Measurements from ENCODE around the gene RAMP3. TPM values are rescaled to one million over a fixed set of nuclear protein-coding genes. Genes with fewer than 3 reads are reported as not detected.

RAMP3 gene
- total and polyA plus RNA-seq, 9 of the 15 experiments (the other 6 are each of a cell fraction or from before 2014, with no cell fraction given), result not detected

DNA sequence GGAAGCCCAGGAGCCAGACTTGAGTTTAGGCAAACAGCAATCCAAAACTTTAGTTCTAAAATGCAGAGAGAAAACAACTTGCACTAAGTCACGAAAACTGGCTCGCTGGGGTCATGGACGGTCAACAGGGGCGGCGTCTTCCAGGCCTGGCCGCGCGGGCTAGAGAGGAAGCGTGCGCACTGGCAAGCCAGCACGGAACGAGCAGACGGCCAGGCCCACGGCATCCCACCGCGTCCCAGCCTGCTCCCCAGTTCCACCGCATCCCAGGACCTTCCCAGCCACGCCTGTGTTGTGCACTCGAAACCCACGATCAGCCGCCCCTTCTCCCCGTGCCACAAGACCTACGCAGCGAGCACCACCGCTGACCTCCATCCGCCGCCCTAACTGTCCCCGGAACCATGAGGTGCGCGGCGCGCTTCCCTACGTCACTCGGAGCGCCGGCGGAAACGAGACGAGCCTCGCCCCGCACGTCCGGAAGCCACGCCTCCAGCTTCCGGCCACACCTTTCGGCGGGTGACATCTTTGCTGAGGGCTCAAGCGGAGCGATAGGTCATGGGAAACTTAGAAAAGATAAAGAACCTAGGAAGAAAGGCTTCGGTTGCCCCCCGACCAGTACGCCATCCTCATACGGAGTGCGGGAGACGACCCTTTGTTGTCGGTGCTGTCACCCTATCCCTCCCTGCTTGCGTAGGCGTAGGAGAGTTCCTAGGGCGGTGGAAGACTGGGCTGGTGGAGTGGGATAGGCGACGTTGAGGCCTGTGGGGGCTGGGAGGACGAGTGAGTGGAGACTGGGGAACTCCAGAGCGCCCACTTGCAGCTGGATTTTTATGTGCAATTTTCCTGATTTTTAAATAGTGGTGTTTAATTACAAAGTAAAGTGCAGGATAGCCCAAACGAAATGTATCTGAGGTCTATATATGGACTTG lies 46.0 kb upstream of the RAMP3 start, which contains the start of gene TBRG4 (continued):
- TF ChIP-seq, protein P1, sequence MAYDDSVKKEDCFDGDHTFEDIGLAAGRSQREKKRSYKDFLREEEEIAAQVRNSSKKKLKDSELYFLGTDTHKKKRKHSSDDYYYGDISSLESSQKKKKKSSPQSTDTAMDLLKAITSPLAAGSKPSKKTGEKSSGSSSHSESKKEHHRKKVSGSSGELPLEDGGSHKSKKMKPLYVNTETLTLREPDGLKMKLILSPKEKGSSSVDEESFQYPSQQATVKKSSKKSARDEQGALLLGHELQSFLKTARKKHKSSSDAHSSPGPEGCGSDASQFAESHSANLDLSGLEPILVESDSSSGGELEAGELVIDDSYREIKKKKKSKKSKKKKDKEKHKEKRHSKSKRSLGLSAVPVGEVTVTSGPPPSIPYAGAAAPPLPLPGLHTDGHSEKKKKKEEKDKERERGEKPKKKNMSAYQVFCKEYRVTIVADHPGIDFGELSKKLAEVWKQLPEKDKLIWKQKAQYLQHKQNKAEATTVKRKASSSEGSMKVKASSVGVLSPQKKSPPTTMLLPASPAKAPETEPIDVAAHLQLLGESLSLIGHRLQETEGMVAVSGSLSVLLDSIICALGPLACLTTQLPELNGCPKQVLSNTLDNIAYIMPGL (CRISPR knock-in tag; IDR thresholded peaks at IDR 0.05), result peak; percentile 64
- TF ChIP-seq RFX7 (CRISPR knock-in tag; IDR thresholded peaks at IDR 0.05), result no peak
- TF ChIP-seq, protein P2, sequence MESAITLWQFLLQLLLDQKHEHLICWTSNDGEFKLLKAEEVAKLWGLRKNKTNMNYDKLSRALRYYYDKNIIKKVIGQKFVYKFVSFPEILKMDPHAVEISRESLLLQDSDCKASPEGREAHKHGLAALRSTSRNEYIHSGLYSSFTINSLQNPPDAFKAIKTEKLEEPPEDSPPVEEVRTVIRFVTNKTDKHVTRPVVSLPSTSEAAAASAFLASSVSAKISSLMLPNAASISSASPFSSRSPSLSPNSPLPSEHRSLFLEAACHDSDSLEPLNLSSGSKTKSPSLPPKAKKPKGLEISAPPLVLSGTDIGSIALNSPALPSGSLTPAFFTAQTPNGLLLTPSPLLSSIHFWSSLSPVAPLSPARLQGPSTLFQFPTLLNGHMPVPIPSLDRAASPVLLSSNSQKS (CRISPR knock-in tag; IDR thresholded peaks at IDR 0.05), result no peak

DNA sequence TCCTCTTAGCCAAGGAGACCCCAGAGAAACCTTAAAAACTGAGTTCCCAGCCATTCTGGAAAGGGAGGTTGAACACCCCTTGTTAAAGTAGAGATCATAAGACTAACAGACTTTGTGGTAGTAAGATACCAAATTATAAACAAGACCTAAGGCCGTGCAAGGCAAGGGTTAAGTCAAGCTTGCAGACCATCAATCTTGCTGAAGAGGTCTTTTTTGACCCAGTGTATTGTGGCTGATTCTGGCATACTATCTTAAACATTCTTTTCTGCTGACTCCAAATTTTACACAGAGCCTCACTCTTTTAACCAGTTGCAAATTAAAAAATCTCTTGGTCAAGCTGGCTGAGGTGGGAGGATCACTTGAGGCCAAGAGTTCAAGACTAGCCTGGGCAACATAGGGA lies 44.9 kb upstream of the RAMP3 start:
- Histone ChIP-seq H2AFZ (ENCODE audit: low read depth, low read length) (0 out of 2 replicates have a peak overlapping the region, but pooled peaks have one; percentile 96), H3K79me2 (ENCODE audit: control insufficient read depth, insufficient read depth, low read length) (peaks cover 46% of the 10 kb centered on the region), H3K27me3 (ENCODE audit: control insufficient read depth in 2 of 2, insufficient read depth in 2 of 2, low read length in 2 of 2) (no peaks in the 10 kb centered on the region), H3K27ac (ENCODE audit: extremely low read depth, low read depth, low read length) (peak overlapping the region; percentile 99), H3K9me1 (ENCODE audit: control insufficient read depth, insufficient read depth, low read length) (no peaks in the 10 kb centered on the region), H3K4me1 (replicated peaks in 1 of 2; ENCODE audit: control insufficient read depth in 2 of 2, insufficient read depth in 2 of 2, low read length in 2 of 2) (peaks cover 12 to 24% of the 10 kb centered on the region in 2 experiments; a peak in 4 of 5 replicates), H3K9me3 (replicated peaks; ENCODE audit: control insufficient read depth, insufficient read depth, low read depth, low read length) (no peaks in the 10 kb centered on the region), H3K36me3 (ENCODE audit: control insufficient read depth, insufficient read depth, low read length) (peaks cover 23% of the 10 kb centered on the region), H3K4me3 (peak overlapping the region; percentile 95), H4K20me1 (replicated peaks; ENCODE audit: control insufficient read depth, insufficient read depth, low read length) (peaks cover 14% of the 10 kb centered on the region), H3K4me2 (ENCODE audit: insufficient read depth, low read length) (peak overlapping the region; percentile 98), H3K9ac (ENCODE audit: insufficient read depth in 1 of 2, low read depth in 2 of 2, low read length in 2 of 2) (peak overlapping the region; percentile 99 to 100; a peak in 3 of 4 replicates)
- in situ Hi-C loops (cut with MboI) (no loop called here), intact Hi-C loops (cut with micrococcal nuclease) (loop anchor here (5.0 kb wide), 1 partner anchor 125 kb away; no protein-coding TSS in a partner anchor)
- ChIA-PET CTCF (ENCODE audit: low intra/inter-chr PET ratio) (no interaction called here), POLR2A (interaction anchor here (1.6 to 2.2 kb wide), 6 partner anchors 10 to 264 kb away, joined by 4 to 23 read pairs (median 7); partner anchors contain the start of gene H2AZ2)
- 4% methylated on average over 1 of the region's 1 CpG for WGBS (ENCODE audit: insufficient coverage, low coverage, missing lambda C conversion rate)
- ATAC-seq (no peak), DNase-seq (ENCODE audit: extremely low read depth in 1 of 4, low spot score in 3 of 4) (no peak), FAIRE-seq (no peak)
- no TSS peak for BruUV-seq (replicated peaks)
- peak; percentile 45; the same call in 1 of the 2 replicates for TF ChIP-seq MAFK (IDR thresholded peaks at IDR 0.05; ENCODE audit: low read length)
- TF ChIP-seq ADNP (tag; IDR thresholded peaks at IDR 0.05), result peak; percentile 59; the same call in 1 of the 2 replicates
- peak; percentile 69 for TF ChIP-seq MAFG (tag; conservative IDR thresholded peaks at IDR 0.05)
- TF ChIP-seq, protein P3, sequence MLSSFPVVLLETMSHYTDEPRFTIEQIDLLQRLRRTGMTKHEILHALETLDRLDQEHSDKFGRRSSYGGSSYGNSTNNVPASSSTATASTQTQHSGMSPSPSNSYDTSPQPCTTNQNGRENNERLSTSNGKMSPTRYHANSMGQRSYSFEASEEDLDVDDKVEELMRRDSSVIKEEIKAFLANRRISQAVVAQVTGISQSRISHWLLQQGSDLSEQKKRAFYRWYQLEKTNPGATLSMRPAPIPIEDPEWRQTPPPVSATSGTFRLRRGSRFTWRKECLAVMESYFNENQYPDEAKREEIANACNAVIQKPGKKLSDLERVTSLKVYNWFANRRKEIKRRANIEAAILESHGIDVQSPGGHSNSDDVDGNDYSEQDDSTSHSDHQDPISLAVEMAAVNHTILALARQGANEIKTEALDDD (IDR thresholded peaks at IDR 0.05), result peak; percentile 42; the same call in 1 of the 2 replicates
- peak; percentile 93 for TF ChIP-seq ZNF316 (IDR thresholded peaks at IDR 0.05)
- TF ChIP-seq, protein P4, sequence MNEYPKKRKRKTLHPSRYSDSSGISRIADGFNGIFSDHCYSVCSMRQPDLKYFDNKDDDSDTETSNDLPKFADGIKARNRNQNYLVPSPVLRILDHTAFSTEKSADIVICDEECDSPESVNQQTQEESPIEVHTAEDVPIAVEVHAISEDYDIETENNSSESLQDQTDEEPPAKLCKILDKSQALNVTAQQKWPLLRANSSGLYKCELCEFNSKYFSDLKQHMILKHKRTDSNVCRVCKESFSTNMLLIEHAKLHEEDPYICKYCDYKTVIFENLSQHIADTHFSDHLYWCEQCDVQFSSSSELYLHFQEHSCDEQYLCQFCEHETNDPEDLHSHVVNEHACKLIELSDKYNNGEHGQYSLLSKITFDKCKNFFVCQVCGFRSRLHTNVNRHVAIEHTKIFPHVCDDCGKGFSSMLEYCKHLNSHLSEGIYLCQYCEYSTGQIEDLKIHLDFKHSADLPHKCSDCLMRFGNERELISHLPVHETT (CRISPR knock-in tag; conservative IDR thresholded peaks at IDR 0.05 in 1 of 2, IDR thresholded peaks at IDR 0.05 in 1 of 2), result no peak
- no peak for TF ChIP-seq POLR2A (conservative IDR thresholded peaks at IDR 0.05)
- peak; percentile 55 for TF ChIP-seq MAFF (IDR thresholded peaks at IDR 0.05; ENCODE audit: low read length)
